Heart right ventricle (tissue), 16 donors: ENCODE results near the gene PTBP2. TPM values are rescaled to one million over a fixed set of nuclear protein-coding genes. Genes with fewer than 3 reads are reported as not detected.

ENCODE experiments used
- ATAC-seq, 8 donors: fragments of 200-7000 bp; cut with Tn5 transposase; one replicate each; pipeline ENCODE4 v1.9.1; 2020; ENCODE audit warnings: mild to moderate bottlenecking in 8 of 8, moderate library complexity in 8 of 8, moderate number of reproducible peaks in 1 of 8
- DNase-seq, 2 donors: peaks; one replicate each; pipeline ENCODE4 v3.0.0-alpha.2; 2020
- H3K27ac ChIP-seq, 10 donors: fragments of 200-600 bp; sonication (generic) in 2 of 10; one replicate each; pipeline versions ENCODE4 v1.5.0 to v1.8.0; 2020 to 2022; ENCODE audit warnings: mild to moderate bottlenecking in 3 of 10
- H3K27me3 ChIP-seq, 7 donors: fragments of 200-600 bp; one replicate each; pipeline ENCODE4 v1.8.0; 2021 to 2022; ENCODE audit warnings: mild to moderate bottlenecking in 2 of 7
- H3K36me3 ChIP-seq, 9 donors: fragments of 200-600 bp; sonication (generic) in 1 of 9; one replicate each; pipeline versions ENCODE4 v1.5.0 to v1.8.0; 2020 to 2022; ENCODE audit warnings: mild to moderate bottlenecking in 2 of 9
- H3K4me1 ChIP-seq, 9 donors: fragments of 200-600 bp; sonication (generic) in 1 of 9; one replicate each; pipeline versions ENCODE4 v1.5.0 to v1.8.0; 2020 to 2022; ENCODE audit warnings: mild to moderate bottlenecking in 4 of 9
- H3K4me3 ChIP-seq, 10 donors: fragments of 200-600 bp; sonication (generic) in 2 of 10; one replicate each; pipeline versions ENCODE4 v1.5.0 to v1.8.0; 2020 to 2022; ENCODE audit warnings: mild to moderate bottlenecking in 7 of 10, moderate library complexity in 2 of 10
- H3K9me3 ChIP-seq, 11 donors: fragments of 200-600 bp in 10 of 11; sonication (generic) in 2 of 11; one replicate each; pipeline versions ENCODE4 v1.5.0 to v1.8.0; 2013 to 2022; ENCODE audit warnings: mild to moderate bottlenecking in 2 of 11, control low read depth in 1 of 11, moderate library complexity in 1 of 11
- WGBS, 2 donors: extraction: QIAGEN DNeasy Blood & Tissue Kit; methylation state at CpG; one replicate each; pipeline ENCODE4 v1.1.7; 2013; ENCODE audit warnings: inconsistent platforms in 1 of 2; 5-methylcytosine and 5-hydroxymethylcytosine counted together
- intact Hi-C, 10 donors: fragments of 100-400 bp; cut with DNase I; formaldehyde crosslinking; loops; one replicate each; pipeline versions ENCODE4 v1.11.1 to v1.14.2; 2022
- polyA plus RNA-seq, 2 donors: library from polyadenylated mRNA; stranded (reverse); fragments of 200-250 nt; gene quantifications; one replicate each; pipeline ENCODE4 v1.2.3, GENCODE V29; 2013
- total RNA-seq, 10 donors: library from RNA; stranded (reverse); fragmentation: NEBNext Ultra II Directional in 3 of 10; extraction: Animal tissue kit (Norgen Biotek cat#: 25700) in 3 of 10; gene quantifications; one replicate each; pipeline versions ENCODE4 v1.2.1 to v1.2.4, GENCODE V29; 2021 to 2023
- TF ChIP-seq, protein P1 (sequence below), 9 donors: fragments of 200-600 bp; sonication (generic) in 2 of 9; IDR thresholded peaks; one replicate each; pipeline versions ENCODE4 v1.5.0 to v1.8.0; 2021 to 2022; ENCODE audit warnings: antibody characterized with exemption in 9 of 9, mild to moderate bottlenecking in 5 of 9, moderate library complexity in 1 of 9
- donor health status: Arrhythmogenic right ventricular cardiomyopathy.
- donor health status: ischemic (EF 13 %, LVEDD 7.1; RV severe dilation, severe dysfunction).
- donor health status: healthy with polysubstance abuse.
- donor health status: DM: no; HTN: yes; CAD: no.
- donor health status: DM: no; HTN: no; CAD: no.
- donor health status: ischemic (EF 25% LVEDD 6.9; RV normal size, moderate dysfunction).
- donor health status: ischemic (EF 25% LVEDD 5.7; RV mildly dilated, moderate dysfunction).
- donor health status: healthy.
- donor health status: DM: yes; HTN: yes; CAD: no.
- donor health status: Ischemic cardiomyopathy.
- donor health status: ischemic (EF 35%, LVEDD 5.7; RV mildly dilated, moderate dysfunction).
- donor health status: nonischemic (EF 11% LVEDD 7.7; RV severe dilation, severe dysfunction).
- donor health status: DM: yes; HTN: yes; CAD: no.
- donor health status: PGD.
- donor health status: ischemic (EF 29% LVEDD 5.4; RV normal size, mild dysfunction).
- donor health status: nonischemic (EF 23%, LVEDD 6.1; RV moderate dilation, normal function).

Gene PTBP2
- total and polyA plus RNA-seq, 12 donors: 4.9 to 29.3 (median 12.5) TPM

DNA sequence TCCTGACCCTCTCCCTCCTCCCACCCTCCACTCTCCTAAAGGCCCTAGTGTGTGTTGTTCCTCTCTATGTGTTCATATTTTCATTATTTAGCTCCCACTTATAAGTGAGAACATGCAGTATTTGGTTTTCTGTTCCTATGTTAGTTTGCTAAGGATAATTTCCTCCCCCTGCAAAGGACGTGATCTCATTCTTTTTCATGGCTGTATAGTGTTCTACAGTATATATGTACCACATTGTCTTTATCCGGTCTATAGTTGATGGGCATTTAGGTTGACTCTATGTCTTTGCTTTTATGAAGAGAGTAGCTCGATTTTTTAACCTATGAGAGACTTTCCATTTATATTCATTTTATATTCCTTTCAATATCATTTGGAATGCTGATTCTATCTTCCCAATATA is 7.9 kb upstream of the PTBP2 start:
- TF ChIP-seq, protein P1, sequence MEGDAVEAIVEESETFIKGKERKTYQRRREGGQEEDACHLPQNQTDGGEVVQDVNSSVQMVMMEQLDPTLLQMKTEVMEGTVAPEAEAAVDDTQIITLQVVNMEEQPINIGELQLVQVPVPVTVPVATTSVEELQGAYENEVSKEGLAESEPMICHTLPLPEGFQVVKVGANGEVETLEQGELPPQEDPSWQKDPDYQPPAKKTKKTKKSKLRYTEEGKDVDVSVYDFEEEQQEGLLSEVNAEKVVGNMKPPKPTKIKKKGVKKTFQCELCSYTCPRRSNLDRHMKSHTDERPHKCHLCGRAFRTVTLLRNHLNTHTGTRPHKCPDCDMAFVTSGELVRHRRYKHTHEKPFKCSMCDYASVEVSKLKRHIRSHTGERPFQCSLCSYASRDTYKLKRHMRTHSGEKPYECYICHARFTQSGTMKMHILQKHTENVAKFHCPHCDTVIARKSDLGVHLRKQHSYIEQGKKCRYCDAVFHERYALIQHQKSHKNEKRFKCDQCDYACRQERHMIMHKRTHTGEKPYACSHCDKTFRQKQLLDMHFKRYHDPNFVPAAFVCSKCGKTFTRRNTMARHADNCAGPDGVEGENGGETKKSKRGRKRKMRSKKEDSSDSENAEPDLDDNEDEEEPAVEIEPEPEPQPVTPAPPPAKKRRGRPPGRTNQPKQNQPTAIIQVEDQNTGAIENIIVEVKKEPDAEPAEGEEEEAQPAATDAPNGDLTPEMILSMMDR (IDR thresholded peaks at IDR 0.05): no peak

GRCh38 chr1:96714881-96715280 is 6.7 kb upstream of the PTBP2 start:
- no peaks in the 10 kb centered on the region for H3K27me3 ChIP-seq
- H3K27ac ChIP-seq: no peak overlapping the region
- no peak for DNase-seq
- ATAC-seq: no peak
- H3K4me3 ChIP-seq: no peak overlapping the region
- H3K4me1 ChIP-seq: peaks cover 0 to 6% (median 0%) of the 10 kb centered on the region in 9 donors
- intact Hi-C loops: no loop called here
- H3K9me3 ChIP-seq: no peaks in the 10 kb centered on the region
- TF ChIP-seq, protein P1 (IDR thresholded peaks at IDR 0.05): no peak
- WGBS, 2 donors: 69 to 72% methylated on average over 2 of the region's 2 CpGs
- no peaks in the 10 kb centered on the region for H3K36me3 ChIP-seq

More for the DNA sequence above, 7.9 kb upstream of the PTBP2 start:
- Histone ChIP-seq H3K4me1 (peaks cover 0 to 6% (median 0%) of the 10 kb centered on the region in 9 donors), H3K4me3 (no peak overlapping the region), H3K36me3 (no peaks in the 10 kb centered on the region), H3K27me3 (no peaks in the 10 kb centered on the region), H3K27ac (no peak overlapping the region), H3K9me3 (no peaks in the 10 kb centered on the region)
- ATAC-seq (no peak), DNase-seq (no peak)
- WGBS, 2 donors: 86% methylated on average over 3 of the region's 3 CpGs
- intact Hi-C loops: no loop called here

GRCh38 chr1:96715482-96715881 is 6.1 kb upstream of the PTBP2 start:
- DNase-seq (no peak), ATAC-seq (no peak)
- Histone ChIP-seq H3K27me3 (no peaks in the 10 kb centered on the region), H3K9me3 (no peaks in the 10 kb centered on the region), H3K36me3 (no peaks in the 10 kb centered on the region), H3K4me1 (peaks cover 0 to 6% (median 0%) of the 10 kb centered on the region in 9 donors), H3K27ac (no peak overlapping the region), H3K4me3 (no peak overlapping the region)
- WGBS, 2 donors: 35% methylated on average over 1 of the region's 1 CpG
- TF ChIP-seq, protein P1 (IDR thresholded peaks at IDR 0.05): no peak
- intact Hi-C loops: no loop called here

DNA sequence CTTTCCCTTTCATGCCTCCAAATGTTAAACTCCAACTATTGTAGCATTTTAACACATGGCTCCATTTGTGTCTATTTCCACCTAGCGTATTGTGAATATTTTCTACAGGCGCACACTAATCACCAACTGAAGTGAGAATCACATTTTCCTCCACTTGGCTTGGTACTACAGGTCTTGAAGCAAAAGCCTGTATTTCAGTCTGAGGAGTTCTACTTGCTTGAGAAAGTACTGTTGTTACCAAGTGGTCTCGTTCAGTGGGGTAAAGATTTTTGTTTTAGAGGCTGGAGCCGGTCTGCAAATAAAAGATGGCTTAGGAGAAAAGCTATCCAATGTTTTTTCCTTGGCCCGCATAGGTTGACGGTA is 550 bp upstream of the PTBP2 start:
- intact Hi-C loops: loop anchor here in 4 of 10 donors (10.0 kb wide), 4 partner anchors 84 to 1104 kb away; no protein-coding TSS in a partner anchor
- Histone ChIP-seq H3K4me3 (peak overlapping the region; percentile 71 to 95 (median 92)), H3K27ac (peak overlapping the region; percentile 89 to 98 (median 94)), H3K4me1 (peaks cover 0 to 27% (median 19%) of the 10 kb centered on the region in 9 donors), H3K27me3 (no peaks in the 10 kb centered on the region), H3K36me3 (peaks cover 0 to 19% (median 0%) of the 10 kb centered on the region in 9 donors), H3K9me3 (no peaks in the 10 kb centered on the region)
- DNase-seq (no peak), ATAC-seq (peak in 1 of 8 donors; percentile 4)
- WGBS, 2 donors: 18 to 21% methylated on average over 6 of the region's 6 CpGs
- TF ChIP-seq, protein P1 (IDR thresholded peaks at IDR 0.05): no peak
